GM18507 (cell line): Measurements from ENCODE around the gene KIAA1217.

Experiments used
- DNase-seq: peaks from one replicate; pipeline ENCODE4 v3.0.0; 2011; ENCODE audit warnings: low read depth; ENCODE audit not compliant: insufficient read length; ENCODE audit errors: extremely low spot score
- FAIRE-seq: peaks from 2 replicates; lab custom pipeline; 2011; peaks lifted over from hg19 to GRCh38; lab: Jason Lieb, UNC

KIAA1217 gene

DNA sequence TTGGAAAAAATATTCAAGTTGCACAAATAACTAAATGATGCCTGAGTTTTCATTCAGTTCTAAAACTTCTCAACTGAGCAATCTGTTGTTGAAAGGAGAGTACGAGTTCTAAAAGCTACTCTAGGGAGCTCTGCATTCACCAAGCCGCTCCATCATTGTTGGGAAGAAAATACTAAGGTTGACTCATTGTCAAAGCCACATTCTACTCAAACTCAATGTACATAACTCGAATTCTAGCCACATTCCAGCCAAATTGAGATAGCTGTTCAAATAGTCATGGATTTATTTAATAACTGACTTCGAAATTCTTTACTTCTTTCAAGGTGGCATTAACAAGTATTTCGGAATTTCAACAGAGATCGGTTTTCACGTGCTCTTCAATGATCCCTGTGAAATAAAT is 63.4 kb downstream of the KIAA1217 start:
- DNase-seq (no peak), FAIRE-seq (no peak)

DNA sequence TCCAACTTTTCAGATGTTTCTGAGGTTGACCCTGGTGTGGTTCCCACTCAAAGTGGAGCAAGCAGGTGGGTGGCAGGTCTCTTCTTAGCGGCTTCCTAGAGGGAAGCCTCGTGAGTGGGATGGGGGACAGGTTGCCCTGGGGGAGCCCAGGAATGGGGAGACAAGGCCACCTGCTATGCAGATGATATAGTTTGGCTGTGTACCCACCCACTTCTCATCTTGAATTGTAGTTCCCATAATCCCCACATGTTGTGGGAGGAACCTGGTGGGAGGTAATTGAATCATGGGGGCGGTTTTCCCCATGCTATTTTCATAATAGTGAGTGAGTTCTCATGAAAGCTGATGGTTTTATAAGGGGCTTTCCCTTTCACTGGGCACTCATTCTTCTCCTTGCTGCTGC is 68.3 kb downstream of the KIAA1217 start:
- no peak for DNase-seq

DNA sequence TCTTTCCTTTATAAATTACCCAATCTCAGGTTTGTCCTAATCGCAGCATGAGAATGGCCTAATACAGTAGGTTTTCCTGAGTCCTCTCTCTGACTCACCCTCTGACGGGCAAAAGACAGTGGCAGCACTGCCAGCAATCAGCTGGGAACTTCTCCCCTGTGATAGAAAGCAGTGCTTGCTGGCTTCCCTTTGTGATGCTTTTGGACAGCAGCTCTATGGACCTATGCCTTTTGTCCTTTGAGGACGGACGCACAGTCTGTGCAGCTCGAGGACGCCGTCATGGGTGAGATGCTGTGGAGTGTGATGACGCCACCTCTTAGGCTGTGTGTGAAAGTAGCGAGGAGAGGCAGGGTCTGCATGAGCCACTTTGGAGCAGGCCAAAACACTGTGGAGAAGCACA is 68.8 kb downstream of the KIAA1217 start:
- no peak for FAIRE-seq
- no peak for DNase-seq

More for the DNA sequence above, 68.3 kb downstream of the KIAA1217 start:
- FAIRE-seq = no peak

GRCh38 chr10:24278176-24278889 is 69.4 kb downstream of the KIAA1217 start:
- DNase-seq = no peak
- no peak for FAIRE-seq

- FAIRE-seq (no peak), DNase-seq (no peak)
Observed at GRCh38 chr10:24279166-24279565, 70.2 kb downstream of the KIAA1217 start.

GRCh38 chr10:24287559-24288195 is 78.7 kb downstream of the KIAA1217 start:
- DNase-seq (no peak), FAIRE-seq (no peak)

DNA sequence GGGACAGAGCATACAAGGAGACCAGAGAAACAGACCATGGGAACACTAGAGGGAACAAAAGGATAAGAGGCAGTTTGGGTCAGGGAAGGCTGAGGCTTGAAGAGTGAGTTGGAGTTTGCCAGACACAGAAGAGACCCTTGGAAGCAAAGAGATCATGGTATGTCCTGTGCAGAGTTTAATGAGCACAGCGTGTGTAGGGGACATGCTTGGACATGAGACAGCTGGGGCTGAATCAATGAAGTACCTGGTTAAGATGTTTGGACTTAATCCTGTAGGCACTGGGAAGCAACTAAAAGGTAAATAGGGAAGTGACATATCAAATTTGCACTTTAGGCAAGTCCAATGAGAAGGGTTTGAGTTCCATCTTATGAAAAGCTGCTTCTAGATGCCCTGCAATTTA is 79.6 kb downstream of the KIAA1217 start:
- FAIRE-seq = no peak
- DNase-seq = no peak

- no peak for FAIRE-seq
- no peak for DNase-seq
Observed at GRCh38 chr10:24289235-24289634, 80.3 kb downstream of the KIAA1217 start.

DNA sequence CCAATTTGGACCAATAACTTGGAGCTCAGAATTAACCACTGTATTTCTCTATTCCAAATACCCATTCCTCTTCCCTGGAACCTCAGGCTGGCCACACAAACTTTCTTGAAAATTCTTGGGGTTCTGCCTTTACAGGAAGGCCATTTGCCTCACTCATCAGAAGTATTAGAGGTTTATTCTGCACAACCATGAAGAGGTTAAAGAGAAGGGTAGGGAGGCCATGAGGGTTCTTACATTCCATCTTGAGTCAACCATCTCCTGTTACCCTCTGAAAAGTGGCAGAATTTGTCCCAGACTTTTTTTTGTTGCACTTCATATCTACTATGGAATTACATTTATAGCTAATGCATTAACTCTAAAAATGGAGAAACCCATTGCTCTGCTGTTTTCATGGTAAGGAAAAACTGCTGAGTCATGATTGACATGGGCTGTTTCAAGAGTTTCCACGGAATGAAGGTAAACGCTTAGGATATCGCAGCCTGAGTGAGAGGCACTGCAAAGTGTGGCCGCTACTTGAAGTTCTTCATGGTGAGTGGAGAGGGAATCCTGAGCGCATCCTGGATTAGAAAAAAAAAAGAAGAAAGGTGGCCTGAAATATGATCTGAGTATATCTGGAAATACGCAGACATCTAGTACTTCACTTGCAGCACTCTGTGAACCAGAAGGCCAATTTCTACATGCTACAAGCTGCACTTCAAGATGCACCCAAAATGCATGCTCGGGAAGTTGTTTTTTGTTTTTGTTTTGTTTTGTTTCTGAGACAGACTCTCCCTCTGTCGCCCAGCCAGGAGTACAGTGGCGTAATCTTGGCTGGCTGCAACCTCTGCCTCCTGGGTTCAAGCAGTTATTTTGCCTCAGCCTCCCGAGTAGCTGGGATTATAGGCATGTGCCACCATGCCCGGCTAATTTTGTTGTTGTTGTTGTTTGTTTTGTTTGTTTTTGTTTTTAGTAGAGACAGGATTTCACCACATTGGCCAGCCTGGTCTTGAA is 83.7 kb downstream of the KIAA1217 start:
- no peak for FAIRE-seq
- DNase-seq = no peak

GRCh38 chr10:24299578-24300260 is 90.8 kb downstream of the KIAA1217 start:
- FAIRE-seq (no peak), DNase-seq (no peak)

- DNase-seq (no peak), FAIRE-seq (no peak)
Observed at GRCh38 chr10:24303522-24304310, 94.8 kb downstream of the KIAA1217 start.

DNA sequence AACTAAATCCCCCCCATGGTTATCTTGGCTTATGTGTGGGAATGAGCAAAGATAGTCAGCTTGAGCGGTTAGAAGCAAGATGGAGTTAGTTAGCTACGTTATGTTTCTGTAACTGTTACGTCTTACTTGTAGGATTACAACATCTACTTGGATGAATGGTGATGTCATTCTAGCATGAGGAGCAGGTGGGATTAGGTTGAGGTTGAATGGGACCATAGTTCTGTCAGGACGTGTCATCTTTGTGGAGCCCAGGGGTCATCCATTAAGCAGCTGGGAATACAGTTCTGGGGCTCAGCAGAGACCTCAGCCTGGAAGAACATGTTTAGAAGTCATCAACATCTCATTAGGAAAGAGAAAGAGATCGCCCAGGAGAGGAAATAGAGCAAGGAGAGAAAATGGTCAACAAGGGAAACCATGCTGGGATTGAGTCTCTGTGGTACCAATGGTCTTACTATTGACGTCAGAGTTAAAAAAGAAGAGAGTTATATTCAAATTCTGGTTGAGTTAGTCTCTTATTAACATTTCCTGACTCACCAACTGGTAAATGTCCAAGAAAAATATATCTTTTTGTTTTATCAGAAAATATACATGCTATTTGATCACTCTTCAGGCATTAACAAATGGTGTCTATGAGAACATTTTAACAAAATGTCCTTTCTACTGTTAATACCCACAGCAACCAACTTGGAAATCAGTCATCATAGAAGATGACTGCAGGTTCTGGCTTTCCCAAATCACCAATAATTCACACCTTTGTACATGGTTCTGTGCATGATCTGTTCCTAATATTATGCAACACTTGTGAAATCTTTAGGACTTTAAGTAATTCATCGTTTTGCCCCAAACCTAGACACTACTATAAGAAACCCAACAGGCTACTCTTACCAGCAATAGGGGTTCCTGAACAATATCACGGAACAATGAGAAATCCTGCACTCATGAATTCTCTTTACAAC is 96.9 kb downstream of the KIAA1217 start:
- FAIRE-seq (no peak), DNase-seq (no peak)

DNA sequence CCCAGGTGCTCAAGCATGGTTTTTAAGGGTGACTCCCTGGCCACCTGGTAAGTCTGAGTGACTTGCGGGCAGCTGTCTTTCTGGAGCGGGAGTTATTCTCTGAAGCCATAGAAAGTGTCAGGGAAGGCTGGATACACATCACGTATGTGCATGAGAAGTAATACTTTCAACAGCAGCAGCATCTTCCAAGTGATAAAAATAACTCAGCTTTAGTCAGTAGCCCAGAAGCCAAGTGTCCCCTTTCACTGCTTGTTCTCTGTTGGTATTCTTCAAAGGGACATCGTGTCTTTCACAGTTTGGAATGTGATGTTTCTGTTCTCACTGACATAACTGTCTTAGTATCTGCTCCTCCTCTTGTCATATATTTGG is 97.6 kb downstream of the KIAA1217 start:
- DNase-seq = no peak
- FAIRE-seq = no peak

GRCh38 chr10:24307116-24307515 is 98.2 kb downstream of the KIAA1217 start:
- DNase-seq = no peak
- no peak for FAIRE-seq

DNA sequence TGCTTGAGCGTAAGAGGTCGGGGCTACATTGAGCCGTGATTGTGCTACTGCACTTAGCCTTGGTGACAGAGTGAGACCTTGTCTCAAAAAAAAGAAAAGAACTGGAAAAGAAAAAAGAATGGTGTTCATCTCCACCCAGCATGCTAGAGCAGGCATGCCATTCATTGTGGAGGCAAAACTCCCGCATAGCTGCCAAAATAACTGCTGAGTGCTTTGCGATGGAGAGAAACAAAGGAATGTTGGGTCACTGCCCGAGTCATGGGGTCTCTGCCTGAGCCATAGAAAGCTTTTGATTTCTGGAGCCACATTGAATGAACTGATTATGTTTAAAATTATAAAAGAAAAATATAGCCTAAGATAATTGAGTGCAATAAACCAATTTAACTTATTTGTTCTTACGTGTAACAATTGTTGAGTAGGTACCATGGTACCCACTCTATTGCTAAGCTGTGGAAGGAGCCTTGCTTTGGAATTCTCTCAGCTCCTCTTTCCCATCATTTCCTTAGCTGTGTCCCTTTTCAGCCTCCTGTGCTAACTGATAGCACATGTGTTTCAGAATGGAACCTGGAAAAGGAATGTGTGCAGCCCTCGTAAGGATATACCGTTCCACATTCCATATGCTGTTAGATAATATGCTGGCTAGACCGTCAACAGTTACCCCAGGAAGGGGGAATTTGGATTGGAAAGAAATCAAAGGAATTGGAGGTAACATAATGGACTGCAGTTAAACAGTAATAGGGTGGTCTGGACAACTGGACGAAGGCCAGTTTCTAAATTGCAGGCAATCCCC is 99.0 kb downstream of the KIAA1217 start:
- no peak for FAIRE-seq
- DNase-seq = no peak

DNA sequence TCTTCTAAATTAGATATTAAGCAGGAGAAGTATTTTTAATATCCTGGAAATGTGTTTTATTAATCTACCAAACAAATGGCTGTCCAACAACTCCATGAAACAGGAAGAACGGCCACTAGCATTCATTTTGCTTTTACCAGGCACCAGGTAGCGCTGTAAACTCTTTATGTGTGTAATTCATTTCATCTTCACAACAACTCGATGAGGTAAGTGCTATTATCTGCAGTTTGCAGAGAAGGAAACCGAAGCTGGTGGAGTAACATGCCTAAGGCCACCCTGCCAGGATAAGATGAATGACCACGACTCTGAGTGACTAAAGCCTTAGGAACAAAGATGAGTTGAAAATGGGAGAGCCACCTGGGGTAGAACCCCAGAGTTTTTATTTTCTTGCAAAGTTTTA is 101.2 kb downstream of the KIAA1217 start:
- DNase-seq (no peak), FAIRE-seq (no peak)

GRCh38 chr10:24311888-24312287 is 103.0 kb downstream of the KIAA1217 start:
- no peak for FAIRE-seq

More at GRCh38 chr10:24311888-24312287, 103.0 kb downstream of the KIAA1217 start:
- no peak for DNase-seq
